ENCODE results near the gene BTLA.

- TF ChIP-seq YY1 (tag by site-specific recombination; IDR thresholded peaks at IDR 0.05) (no peak), ZNF747 (tag by site-specific recombination; IDR thresholded peaks at IDR 0.05) (no peak), CTCF (tag by site-specific recombination; IDR thresholded peaks at IDR 0.05) (no peak), ZNF423 (tag by site-specific recombination; IDR thresholded peaks at IDR 0.05) (no peak), ZNF776 (tag by site-specific recombination; IDR thresholded peaks at IDR 0.05; ENCODE audit: borderline replicate concordance) (no peak), ZNF544 (tag by site-specific recombination; IDR thresholded peaks at IDR 0.05) (no peak), ZBTB49 (tag by site-specific recombination; IDR thresholded peaks at IDR 0.05; ENCODE audit: low read depth) (no peak), ZNF354C (tag by site-specific recombination; IDR thresholded peaks at IDR 0.05; ENCODE audit: borderline replicate concordance, low read depth) (no peak), ZNF513 (tag by site-specific recombination; IDR thresholded peaks at IDR 0.05) (no peak), ZNF146 (tag by site-specific recombination; IDR thresholded peaks at IDR 0.05) (no peak)
Observed at GRCh38 chr3:112482675-112483074, 16.6 kb downstream of the BTLA start.
